Liver (tissue), 9 donors: ENCODE measurements around the gene ARHGAP29. TPM values are rescaled to one million over a fixed set of nuclear protein-coding genes. Genes with fewer than 3 reads are reported as not detected.

Experiments used
- DNase-seq: peaks from one replicate; pipeline ENCODE4 v3.0.0-alpha.2; 2017; ENCODE audit warnings: low spot score
- H3K27ac ChIP-seq, 2 donors: one replicate each; pipeline ENCODE4 v1.7.0; 2013; ENCODE audit warnings: inconsistent platforms in 2 of 2, low read length in 2 of 2, control low read depth in 1 of 2, low read depth in 1 of 2, mild to moderate bottlenecking in 1 of 2
- H3K27me3 ChIP-seq, 4 donors: one replicate each; pipeline versions ENCODE4 v1.6.1 to v1.7.0; 2013; ENCODE audit warnings: low read length in 3 of 4, inconsistent platforms in 1 of 4, mild to moderate bottlenecking in 1 of 4, moderate library complexity in 1 of 4; ENCODE audit not compliant: control insufficient read depth in 4 of 4, insufficient read depth in 4 of 4
- H3K36me3 ChIP-seq, 4 donors: one replicate each; pipeline versions ENCODE4 v1.6.1 to v1.7.0; 2013; ENCODE audit warnings: low read length in 3 of 4, mild to moderate bottlenecking in 3 of 4, low read depth in 1 of 4, moderate library complexity in 1 of 4; ENCODE audit not compliant: control insufficient read depth in 4 of 4, insufficient read depth in 3 of 4
- H3K4me1 ChIP-seq, 4 donors: one replicate each; pipeline versions ENCODE4 v1.6.1 to v1.7.0; 2013; ENCODE audit warnings: low read length in 3 of 4, mild to moderate bottlenecking in 3 of 4, moderate library complexity in 1 of 4; ENCODE audit not compliant: control insufficient read depth in 4 of 4, insufficient read depth in 4 of 4
- H3K4me3 ChIP-seq, 3 donors: one replicate each; pipeline versions ENCODE4 v1.6.1 to v1.7.0; 2013; ENCODE audit warnings: low read length in 3 of 3, control low read depth in 1 of 3, low read depth in 1 of 3, mild to moderate bottlenecking in 1 of 3
- H3K9ac ChIP-seq, 2 donors: one replicate each; pipeline ENCODE4 v1.7.0; 2013; ENCODE audit warnings: low read length in 2 of 2, mild to moderate bottlenecking in 2 of 2, moderate library complexity in 2 of 2, control low read depth in 1 of 2, low read depth in 1 of 2
- H3K9me3 ChIP-seq, 4 donors: one replicate each; pipeline versions ENCODE4 v1.6.1 to v1.7.0; 2013; ENCODE audit warnings: low read length in 3 of 4; ENCODE audit not compliant: control insufficient read depth in 4 of 4
- EGR1 ChIP-seq, 2 donors: IDR thresholded peaks; 2 replicates each; pipeline ENCODE4 v1.6.1; 2016 to 2018; ENCODE audit warnings: antibody characterized with exemption in 2 of 2, low read depth in 2 of 2
- FOXA1 ChIP-seq: IDR thresholded peaks from 2 replicates; pipeline ENCODE4 v1.6.1; 2016; ENCODE audit warnings: antibody characterized with exemption
- FOXA2 ChIP-seq: IDR thresholded peaks from 2 replicates; pipeline ENCODE4 v1.6.1; 2016; ENCODE audit warnings: antibody characterized with exemption
- GABPA ChIP-seq, 2 donors: IDR thresholded peaks in 1 of 2; conservative IDR thresholded peaks in 1 of 2; 2 replicates each; pipeline ENCODE4 v1.6.1; 2016; ENCODE audit warnings: antibody characterized with exemption in 2 of 2, mild to moderate bottlenecking in 1 of 2, moderate library complexity in 1 of 2
- HNF4A ChIP-seq, 2 donors: conservative IDR thresholded peaks; 2 replicates each; pipeline ENCODE4 v1.6.1; 2016; ENCODE audit warnings: antibody characterized with exemption in 2 of 2, mild to moderate bottlenecking in 2 of 2
- HNF4G ChIP-seq: IDR thresholded peaks from 2 replicates; pipeline ENCODE4 v1.6.1; 2016; ENCODE audit warnings: antibody characterized with exemption
- JUND ChIP-seq, 2 donors: IDR thresholded peaks; 2 replicates each; pipeline ENCODE4 v1.6.1; 2016; ENCODE audit warnings: antibody characterized with exemption in 2 of 2
- NR2F2 ChIP-seq: IDR thresholded peaks from 2 replicates; pipeline ENCODE4 v1.6.1; 2016; ENCODE audit warnings: antibody characterized with exemption
- RAD21 ChIP-seq, 2 donors: IDR thresholded peaks; 2 replicates each; pipeline ENCODE4 v1.6.1; 2016; ENCODE audit warnings: antibody characterized with exemption in 2 of 2, mild to moderate bottlenecking in 2 of 2
- RXRA ChIP-seq, 2 donors: IDR thresholded peaks; 2 replicates each; pipeline ENCODE4 v1.6.1; 2017 to 2018; ENCODE audit warnings: antibody characterized with exemption in 2 of 2, mild to moderate bottlenecking in 1 of 2
- SP1 ChIP-seq: IDR thresholded peaks from 2 replicates; pipeline ENCODE4 v1.6.1; 2018; ENCODE audit warnings: antibody characterized with exemption, mild to moderate bottlenecking
- TAF1 ChIP-seq: conservative IDR thresholded peaks from 2 replicates; pipeline ENCODE4 v1.6.1; 2016; ENCODE audit warnings: antibody characterized with exemption, mild to moderate bottlenecking
- YY1 ChIP-seq: IDR thresholded peaks from 2 replicates; pipeline ENCODE4 v1.6.1; 2016; ENCODE audit warnings: antibody characterized with exemption, mild to moderate bottlenecking
- WGBS: extraction: QIAGEN DNeasy Blood & Tissue Kit; methylation state at CpG from one replicate; pipeline ENCODE4 v1.1.7; 2013; 5-methylcytosine and 5-hydroxymethylcytosine counted together
- polyA plus RNA-seq, 2 donors: library from polyadenylated mRNA; stranded (reverse) in 1 of 2; unstranded in 1 of 2; fragments of 200-250 nt in 1 of 2; fragments of >200 nt in 1 of 2; fragmentation: Nextera tagmentation in 1 of 2; extraction: Ambion mirVana in 1 of 2; gene quantifications; one replicate each; pipeline versions ENCODE4 v1.2.1 to v1.2.3, GENCODE V29; 2013 to 2015
- total RNA-seq, 2 donors: library from RNA; depleted of rRNA; stranded (reverse); fragments of >200 nt; gene quantifications; one replicate each; pipeline ENCODE4 v1.2.3, GENCODE V29; 2014
- TF ChIP-seq, protein P1 (sequence below): IDR thresholded peaks from 2 replicates; pipeline ENCODE4 v1.6.1; 2016; ENCODE audit warnings: antibody characterized with exemption
- TF ChIP-seq, protein P2 (sequence below): fragments of 150-350 bp; IDR thresholded peaks from 2 replicates; pipeline ENCODE4 v1.5.1; 2017; ENCODE audit warnings: improper control_type of control experiment, low read depth, low read length; ENCODE audit not compliant: missing input control
- TF ChIP-seq, protein P3 (sequence below): IDR thresholded peaks from 2 replicates; pipeline ENCODE4 v1.6.1; 2016; ENCODE audit warnings: antibody characterized with exemption, mild to moderate bottlenecking
- TF ChIP-seq, protein P4 (sequence below): IDR thresholded peaks from 2 replicates; pipeline ENCODE4 v1.6.1; 2016; ENCODE audit warnings: antibody characterized with exemption
- donor health status: healthy.
- donor health status: healthy.
- donor health status: healthy.
- donor health status: healthy.
- donor health status: healthy.

The ARHGAP29 gene
- total and polyA plus RNA-seq, 4 donors: 8.3 to 27.7 (median 13.2) TPM

DNA sequence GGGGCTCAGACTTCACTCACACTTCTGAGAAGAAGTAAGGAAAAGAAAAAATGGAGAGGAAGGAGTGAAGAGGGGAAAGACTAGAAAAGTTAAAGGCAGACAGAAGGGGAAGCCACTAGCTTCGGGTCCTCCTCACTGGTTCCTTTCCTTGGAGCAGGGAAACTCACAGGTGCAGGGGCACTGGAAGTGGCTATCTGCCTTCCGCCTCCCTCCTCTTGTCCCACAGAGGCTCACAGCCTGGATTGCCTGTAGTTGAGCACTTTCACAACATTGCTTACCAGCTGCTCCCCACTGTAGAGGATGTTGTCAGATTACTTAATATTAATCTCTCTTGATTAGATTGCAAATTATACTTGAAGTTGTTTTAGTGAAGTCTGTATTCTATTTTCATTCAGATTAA lies 94.8 kb downstream of the ARHGAP29 start:
- H3K36me3 ChIP-seq: no peaks in the 10 kb centered on the region
- DNase-seq: no peak
- no peaks in the 10 kb centered on the region for H3K9me3 ChIP-seq
- no peak overlapping the region for H3K9ac ChIP-seq
- H3K27ac ChIP-seq: no peak overlapping the region
- no peaks in the 10 kb centered on the region for H3K4me1 ChIP-seq
- no peak for TF ChIP-seq GABPA (IDR thresholded peaks at IDR 0.05 in 1 of 2, conservative IDR thresholded peaks at IDR 0.05 in 1 of 2)
- TF ChIP-seq HNF4G: no peak
- TF ChIP-seq RXRA (IDR thresholded peaks at IDR 0.05): no peak
- H3K27me3 ChIP-seq: no peaks in the 10 kb centered on the region
- no peak overlapping the region for H3K4me3 ChIP-seq
- 92% methylated on average over 2 of the region's 2 CpGs for WGBS

DNA sequence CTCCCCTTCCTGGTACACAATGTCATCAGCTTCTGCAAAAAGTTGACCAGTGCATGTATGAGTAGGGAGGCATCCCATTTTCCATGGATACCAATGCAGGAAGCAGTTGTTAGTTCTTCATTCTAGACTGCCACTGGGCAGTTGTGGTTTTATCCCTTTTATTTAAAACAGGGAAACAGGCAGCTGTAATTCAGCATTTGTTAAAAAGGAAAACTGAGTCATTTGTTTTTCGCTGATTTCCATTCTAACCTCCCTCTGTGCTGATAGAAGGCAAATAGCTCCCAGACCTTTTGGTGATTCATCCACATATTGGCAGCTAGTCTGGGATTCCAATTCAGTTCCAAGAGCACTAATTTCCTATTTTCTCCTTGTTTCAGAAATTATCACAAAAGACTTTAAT lies 95.4 kb downstream of the ARHGAP29 start:
- no peak for DNase-seq
- Histone ChIP-seq H3K4me1 (no peaks in the 10 kb centered on the region), H3K9ac (no peak overlapping the region), H3K27me3 (no peaks in the 10 kb centered on the region), H3K36me3 (no peaks in the 10 kb centered on the region), H3K27ac (no peak overlapping the region), H3K4me3 (no peak overlapping the region), H3K9me3 (no peaks in the 10 kb centered on the region)
- TF ChIP-seq GABPA (IDR thresholded peaks at IDR 0.05 in 1 of 2, conservative IDR thresholded peaks at IDR 0.05 in 1 of 2) (no peak), NR2F2 (no peak), SP1 (no peak), TAF1 (no peak), RXRA (IDR thresholded peaks at IDR 0.05) (no peak), FOXA2 (no peak), FOXA1 (no peak), HNF4G (no peak), JUND (IDR thresholded peaks at IDR 0.05) (no peak), YY1 (no peak), RAD21 (IDR thresholded peaks at IDR 0.05) (no peak), HNF4A (conservative IDR thresholded peaks at IDR 0.05) (no peak), EGR1 (IDR thresholded peaks at IDR 0.05; ENCODE audit: low read depth in 2 of 2) (no peak)
- TF ChIP-seq, protein P1, sequence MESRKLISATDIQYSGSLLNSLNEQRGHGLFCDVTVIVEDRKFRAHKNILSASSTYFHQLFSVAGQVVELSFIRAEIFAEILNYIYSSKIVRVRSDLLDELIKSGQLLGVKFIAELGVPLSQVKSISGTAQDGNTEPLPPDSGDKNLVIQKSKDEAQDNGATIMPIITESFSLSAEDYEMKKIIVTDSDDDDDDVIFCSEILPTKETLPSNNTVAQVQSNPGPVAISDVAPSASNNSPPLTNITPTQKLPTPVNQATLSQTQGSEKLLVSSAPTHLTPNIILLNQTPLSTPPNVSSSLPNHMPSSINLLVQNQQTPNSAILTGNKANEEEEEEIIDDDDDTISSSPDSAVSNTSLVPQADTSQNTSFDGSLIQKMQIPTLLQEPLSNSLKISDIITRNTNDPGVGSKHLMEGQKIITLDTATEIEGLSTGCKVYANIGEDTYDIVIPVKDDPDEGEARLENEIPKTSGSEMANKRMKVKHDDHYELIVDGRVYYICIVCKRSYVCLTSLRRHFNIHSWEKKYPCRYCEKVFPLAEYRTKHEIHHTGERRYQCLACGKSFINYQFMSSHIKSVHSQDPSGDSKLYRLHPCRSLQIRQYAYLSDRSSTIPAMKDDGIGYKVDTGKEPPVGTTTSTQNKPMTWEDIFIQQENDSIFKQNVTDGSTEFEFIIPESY: no peak
- TF ChIP-seq, protein P2, sequence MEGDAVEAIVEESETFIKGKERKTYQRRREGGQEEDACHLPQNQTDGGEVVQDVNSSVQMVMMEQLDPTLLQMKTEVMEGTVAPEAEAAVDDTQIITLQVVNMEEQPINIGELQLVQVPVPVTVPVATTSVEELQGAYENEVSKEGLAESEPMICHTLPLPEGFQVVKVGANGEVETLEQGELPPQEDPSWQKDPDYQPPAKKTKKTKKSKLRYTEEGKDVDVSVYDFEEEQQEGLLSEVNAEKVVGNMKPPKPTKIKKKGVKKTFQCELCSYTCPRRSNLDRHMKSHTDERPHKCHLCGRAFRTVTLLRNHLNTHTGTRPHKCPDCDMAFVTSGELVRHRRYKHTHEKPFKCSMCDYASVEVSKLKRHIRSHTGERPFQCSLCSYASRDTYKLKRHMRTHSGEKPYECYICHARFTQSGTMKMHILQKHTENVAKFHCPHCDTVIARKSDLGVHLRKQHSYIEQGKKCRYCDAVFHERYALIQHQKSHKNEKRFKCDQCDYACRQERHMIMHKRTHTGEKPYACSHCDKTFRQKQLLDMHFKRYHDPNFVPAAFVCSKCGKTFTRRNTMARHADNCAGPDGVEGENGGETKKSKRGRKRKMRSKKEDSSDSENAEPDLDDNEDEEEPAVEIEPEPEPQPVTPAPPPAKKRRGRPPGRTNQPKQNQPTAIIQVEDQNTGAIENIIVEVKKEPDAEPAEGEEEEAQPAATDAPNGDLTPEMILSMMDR: no peak
- TF ChIP-seq, protein P3, sequence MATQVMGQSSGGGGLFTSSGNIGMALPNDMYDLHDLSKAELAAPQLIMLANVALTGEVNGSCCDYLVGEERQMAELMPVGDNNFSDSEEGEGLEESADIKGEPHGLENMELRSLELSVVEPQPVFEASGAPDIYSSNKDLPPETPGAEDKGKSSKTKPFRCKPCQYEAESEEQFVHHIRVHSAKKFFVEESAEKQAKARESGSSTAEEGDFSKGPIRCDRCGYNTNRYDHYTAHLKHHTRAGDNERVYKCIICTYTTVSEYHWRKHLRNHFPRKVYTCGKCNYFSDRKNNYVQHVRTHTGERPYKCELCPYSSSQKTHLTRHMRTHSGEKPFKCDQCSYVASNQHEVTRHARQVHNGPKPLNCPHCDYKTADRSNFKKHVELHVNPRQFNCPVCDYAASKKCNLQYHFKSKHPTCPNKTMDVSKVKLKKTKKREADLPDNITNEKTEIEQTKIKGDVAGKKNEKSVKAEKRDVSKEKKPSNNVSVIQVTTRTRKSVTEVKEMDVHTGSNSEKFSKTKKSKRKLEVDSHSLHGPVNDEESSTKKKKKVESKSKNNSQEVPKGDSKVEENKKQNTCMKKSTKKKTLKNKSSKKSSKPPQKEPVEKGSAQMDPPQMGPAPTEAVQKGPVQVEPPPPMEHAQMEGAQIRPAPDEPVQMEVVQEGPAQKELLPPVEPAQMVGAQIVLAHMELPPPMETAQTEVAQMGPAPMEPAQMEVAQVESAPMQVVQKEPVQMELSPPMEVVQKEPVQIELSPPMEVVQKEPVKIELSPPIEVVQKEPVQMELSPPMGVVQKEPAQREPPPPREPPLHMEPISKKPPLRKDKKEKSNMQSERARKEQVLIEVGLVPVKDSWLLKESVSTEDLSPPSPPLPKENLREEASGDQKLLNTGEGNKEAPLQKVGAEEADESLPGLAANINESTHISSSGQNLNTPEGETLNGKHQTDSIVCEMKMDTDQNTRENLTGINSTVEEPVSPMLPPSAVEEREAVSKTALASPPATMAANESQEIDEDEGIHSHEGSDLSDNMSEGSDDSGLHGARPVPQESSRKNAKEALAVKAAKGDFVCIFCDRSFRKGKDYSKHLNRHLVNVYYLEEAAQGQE: no peak
- TF ChIP-seq, protein P4, sequence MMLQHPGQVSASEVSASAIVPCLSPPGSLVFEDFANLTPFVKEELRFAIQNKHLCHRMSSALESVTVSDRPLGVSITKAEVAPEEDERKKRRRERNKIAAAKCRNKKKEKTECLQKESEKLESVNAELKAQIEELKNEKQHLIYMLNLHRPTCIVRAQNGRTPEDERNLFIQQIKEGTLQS: no peak
- WGBS: 87% methylated on average over 1 of the region's 1 CpG
